ENCODE data around the gene IMPA2. TPM values are rescaled to one million over a fixed set of nuclear protein-coding genes. Genes with fewer than 3 reads are reported as not detected.

The IMPA2 gene
- total and polyA plus RNA-seq, 2 of the 4 experiments (the other 2 are of a cell fraction) = 5.4 to 5.5 TPM

- H2AFZ ChIP-seq (replicated peaks; ENCODE audit: low read length, poor library complexity) = no peak overlapping the region
- no peaks in the 10 kb centered on the region for H3K9me3 ChIP-seq (ENCODE audit: control insufficient read depth, insufficient read depth, low read length)
- no peak overlapping the region for H3K14ac ChIP-seq (replicated peaks; ENCODE audit: low read depth, low read length)
- no peak overlapping the region for H2BK15ac ChIP-seq (ENCODE audit: low read depth, low read length)
- no peak overlapping the region for H3K9ac ChIP-seq (ENCODE audit: low read depth, low read length)
- H2BK20ac ChIP-seq (ENCODE audit: low read depth, low read length) = no peak overlapping the region
- no peaks in the 10 kb centered on the region for H3K79me1 ChIP-seq (ENCODE audit: low read depth in 1 of 2, low read length in 2 of 2)
- WGBS, 2 experiments (ENCODE audit: extremely low coverage in 2 of 2, insufficient read length in 1 of 2) = no CpG with 5 or more reads among the region's 3 CpGs
- intact Hi-C loops (cut with micrococcal nuclease) (no loop called here), in situ Hi-C loops (cut with MboI; ENCODE audit: low sequenced_read_pairs) (no loop called here), dilution Hi-C loops (cut with HindIII; ENCODE audit: low sequenced_read_pairs, unreplicated experiment) (no loop called here)
- H2BK5ac ChIP-seq (ENCODE audit: low read depth, low read length, poor library complexity, severe bottlenecking) = no peak overlapping the region
- CTCF ChIA-PET = no interaction called here
- ATAC-seq (ENCODE audit: low read depth) (no peak), DNase-seq (no peak)
- no peaks in the 10 kb centered on the region for H3K36me3 ChIP-seq (ENCODE audit: control insufficient read depth, insufficient read depth, low read length)
- H4K91ac ChIP-seq (ENCODE audit: insufficient read depth, low read depth, low read length) = no peak overlapping the region
- H3K4ac ChIP-seq (ENCODE audit: low read depth, low read length) = no peak overlapping the region
- no peaks in the 10 kb centered on the region for H4K20me1 ChIP-seq (ENCODE audit: insufficient read depth, low read length)
- peak overlapping the region; percentile 26; the same call in 1 of the 2 replicates for H3K4me3 ChIP-seq (ENCODE audit: insufficient read depth, low read depth, low read length)
- H2AK9ac ChIP-seq (replicated peaks; ENCODE audit: low read depth, low read length, poor library complexity) = no peak overlapping the region
- H3K27me3 ChIP-seq (ENCODE audit: control insufficient read depth, insufficient read depth, low read length) = peaks cover 8% of the 10 kb centered on the region
- no peak overlapping the region for H2BK120ac ChIP-seq (ENCODE audit: low read depth, low read length)
- no peak overlapping the region for H3K18ac ChIP-seq (ENCODE audit: low read depth, low read length)
- POLR2A ChIA-PET (ENCODE audit: unreplicated experiment) = no interaction called here
- peak overlapping the region; percentile 9; the same call in 1 of the 2 replicates for H3K4me2 ChIP-seq (ENCODE audit: low read depth, low read length)
- no peak overlapping the region for H2AK5ac ChIP-seq (ENCODE audit: low read depth, low read length)
- no peak overlapping the region for H4K8ac ChIP-seq (ENCODE audit: low read depth in 2 of 2, low read length in 2 of 2)
- TF ChIP-seq CTCF (conservative IDR thresholded peaks at IDR 0.05; ENCODE audit: low read depth, low read length) (no peak), USF2 (IDR thresholded peaks at IDR 0.05; ENCODE audit: low read depth, low read length) (no peak), RFX5 (IDR thresholded peaks at IDR 0.05; ENCODE audit: low read depth, low read length) (no peak), MAFK (IDR thresholded peaks at IDR 0.05; ENCODE audit: low read depth, low read length) (no peak), CEBPB (IDR thresholded peaks at IDR 0.05; ENCODE audit: low read depth, low read length) (no peak), POLR2A (IDR thresholded peaks at IDR 0.05; ENCODE audit: low read depth, low read length) (no peak), BHLHE40 (IDR thresholded peaks at IDR 0.05; ENCODE audit: low read depth, low read length) (no peak), CHD1 (IDR thresholded peaks at IDR 0.05; ENCODE audit: low read depth, low read length) (no peak), MXI1 (IDR thresholded peaks at IDR 0.05; ENCODE audit: borderline replicate concordance, low read depth, low read length) (no peak), RCOR1 (IDR thresholded peaks at IDR 0.05; ENCODE audit: insufficient replicate concordance, low read length) (no peak), FOS (IDR thresholded peaks at IDR 0.05; ENCODE audit: low read depth, low read length) (no peak), SMC3 (IDR thresholded peaks at IDR 0.05; ENCODE audit: low read depth, low read length) (no peak), NFE2L2 (IDR thresholded peaks at IDR 0.05; ENCODE audit: low read depth, low read length) (no peak), MAZ (IDR thresholded peaks at IDR 0.05; ENCODE audit: borderline replicate concordance, low read depth, low read length) (no peak), RAD21 (IDR thresholded peaks at IDR 0.05; ENCODE audit: low read length) (no peak)
- TF ChIP-seq, protein P1, sequence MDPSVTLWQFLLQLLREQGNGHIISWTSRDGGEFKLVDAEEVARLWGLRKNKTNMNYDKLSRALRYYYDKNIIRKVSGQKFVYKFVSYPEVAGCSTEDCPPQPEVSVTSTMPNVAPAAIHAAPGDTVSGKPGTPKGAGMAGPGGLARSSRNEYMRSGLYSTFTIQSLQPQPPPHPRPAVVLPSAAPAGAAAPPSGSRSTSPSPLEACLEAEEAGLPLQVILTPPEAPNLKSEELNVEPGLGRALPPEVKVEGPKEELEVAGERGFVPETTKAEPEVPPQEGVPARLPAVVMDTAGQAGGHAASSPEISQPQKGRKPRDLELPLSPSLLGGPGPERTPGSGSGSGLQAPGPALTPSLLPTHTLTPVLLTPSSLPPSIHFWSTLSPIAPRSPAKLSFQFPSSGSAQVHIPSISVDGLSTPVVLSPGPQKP (IDR thresholded peaks at IDR 0.05; ENCODE audit: borderline replicate concordance, low read depth, low read length) = no peak
- no peak overlapping the region for H3K27ac ChIP-seq (ENCODE audit: insufficient read depth, low read length)
- H3K9me1 ChIP-seq (ENCODE audit: insufficient read depth, low read length) = peaks cover 3% of the 10 kb centered on the region; the same call in 1 of the 2 replicates
- H3K4me1 ChIP-seq (ENCODE audit: control insufficient read depth, insufficient read depth, low read length) = no peaks in the 10 kb centered on the region
- no peak overlapping the region for H4K5ac ChIP-seq (ENCODE audit: low read depth, low read length)
- H3K23ac ChIP-seq (ENCODE audit: low read depth, low read length) = no peak overlapping the region
- BruUV-seq (replicated peaks) = no TSS peak
- H3K56ac ChIP-seq (ENCODE audit: extremely low read depth, insufficient read depth, low read length) = no peak overlapping the region
These were observed 87.6 kb downstream of the IMPA2 start for GRCh38 chr18:12068950-12069320.
